ENCODE measurements around the gene GABPB2.

The GABPB2 gene

DNA sequence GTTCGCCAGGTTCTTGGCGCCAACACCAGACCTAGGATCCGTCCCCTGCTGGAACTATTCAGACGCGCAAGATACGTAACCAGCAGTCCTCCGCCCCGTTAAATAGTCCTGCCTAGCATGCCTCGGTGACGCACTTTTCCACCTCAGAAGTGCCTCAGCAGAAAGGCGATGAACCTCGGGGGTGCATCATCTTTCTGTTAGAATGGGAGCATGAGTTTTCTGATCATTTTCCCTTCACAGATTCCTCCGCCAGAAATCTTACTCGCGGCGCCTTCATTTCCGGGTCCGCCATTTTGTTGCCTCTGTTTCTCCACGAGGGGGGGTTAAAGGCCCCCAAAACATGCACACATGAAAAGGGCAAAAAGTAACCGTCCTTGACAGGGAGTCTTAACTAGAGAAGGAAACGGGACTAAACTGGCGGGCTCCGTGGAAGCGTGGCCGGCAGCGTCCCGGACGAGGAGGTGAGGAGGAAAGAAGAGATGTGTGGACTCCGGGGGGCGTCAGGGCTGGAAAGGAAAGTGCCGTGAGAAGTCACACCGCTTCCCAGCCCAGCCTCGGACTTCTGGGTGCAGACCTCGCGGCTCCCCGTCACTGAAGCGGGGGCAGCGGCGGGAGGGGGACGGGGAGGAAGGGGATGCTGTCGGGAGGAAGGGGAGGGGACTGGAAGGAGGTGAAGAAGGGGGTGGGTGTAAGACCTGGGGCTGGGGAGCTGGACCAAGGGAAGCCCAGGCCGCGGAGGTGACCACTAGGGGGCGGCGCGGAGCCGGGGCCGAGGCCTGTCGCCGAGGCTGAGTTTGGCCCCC lies at the start of gene GABPB2:
TSS of gene GABPB2 (plus strand) at position 288 of the 803 bp plus-strand sequence. CDS start 17,429 bp downstream, outside the sequence.
- TF ChIP-seq POLR2A (IDR thresholded peaks at IDR 0.05; ENCODE audit: low read length) (peak; percentile 93), GATA1 (IDR thresholded peaks at IDR 0.05; ENCODE audit: low read depth, low read length) (no peak)
- DNase-seq: peak; percentile 97

DNA sequence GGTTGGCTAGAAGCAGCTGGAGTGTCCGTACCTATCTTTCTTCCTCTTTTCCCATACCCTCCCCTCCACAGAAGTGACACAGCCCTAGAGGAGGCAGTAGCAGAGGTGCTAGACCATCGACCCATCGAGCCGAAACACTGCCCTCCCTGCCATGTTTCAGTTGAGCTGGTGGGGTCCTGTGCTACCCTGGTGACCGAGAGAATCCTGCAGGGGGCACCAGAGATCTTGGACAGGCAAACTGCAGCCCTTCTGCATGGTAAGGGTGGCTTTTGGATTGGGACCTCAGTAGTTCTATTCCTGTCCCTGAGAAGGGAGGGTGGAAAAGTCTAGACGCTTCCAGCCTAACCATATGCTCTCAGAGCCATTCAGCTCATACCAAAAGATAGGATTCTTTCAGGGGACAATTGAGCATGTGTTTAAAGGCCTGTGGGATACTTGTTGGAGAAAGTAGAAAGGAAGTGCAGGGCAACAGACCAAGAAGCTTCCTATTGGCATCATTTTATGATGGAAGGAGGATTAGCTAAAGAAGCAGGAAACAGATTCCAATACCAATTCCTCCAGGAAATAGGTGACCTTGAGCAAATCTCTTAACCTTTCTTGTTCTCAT lies 45.9 kb upstream of the GABPB2 start:
- peak; percentile 82 to 88 for DNase-seq
- TF ChIP-seq GATA1 (IDR thresholded peaks at IDR 0.05; ENCODE audit: low read depth, low read length) (no peak), POLR2A (IDR thresholded peaks at IDR 0.05; ENCODE audit: low read length) (no peak)

DNA sequence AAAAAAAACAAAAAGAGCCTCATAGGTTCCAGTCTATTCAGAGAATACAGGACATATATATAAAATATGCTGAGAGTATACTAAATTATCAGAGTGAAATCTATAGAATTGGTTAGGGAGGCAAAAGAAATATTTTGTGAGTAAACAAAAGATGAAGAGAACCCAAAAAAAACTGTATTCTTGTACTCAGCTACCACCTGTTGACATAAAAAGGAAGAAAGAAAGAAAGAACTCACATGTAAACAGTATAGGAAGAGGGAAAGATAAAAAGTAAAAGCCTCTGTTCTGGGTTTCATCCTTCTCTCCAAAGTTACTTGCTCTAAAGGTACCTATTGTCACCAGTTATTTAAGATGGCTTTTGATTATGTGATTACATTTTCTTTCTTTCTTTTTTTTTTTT lies 44.1 kb upstream of the GABPB2 start:
- no peak for TF ChIP-seq POLR2A (IDR thresholded peaks at IDR 0.05; ENCODE audit: low read length)
- TF ChIP-seq GATA1 (IDR thresholded peaks at IDR 0.05; ENCODE audit: low read depth, low read length): no peak
- no peak for DNase-seq

DNA sequence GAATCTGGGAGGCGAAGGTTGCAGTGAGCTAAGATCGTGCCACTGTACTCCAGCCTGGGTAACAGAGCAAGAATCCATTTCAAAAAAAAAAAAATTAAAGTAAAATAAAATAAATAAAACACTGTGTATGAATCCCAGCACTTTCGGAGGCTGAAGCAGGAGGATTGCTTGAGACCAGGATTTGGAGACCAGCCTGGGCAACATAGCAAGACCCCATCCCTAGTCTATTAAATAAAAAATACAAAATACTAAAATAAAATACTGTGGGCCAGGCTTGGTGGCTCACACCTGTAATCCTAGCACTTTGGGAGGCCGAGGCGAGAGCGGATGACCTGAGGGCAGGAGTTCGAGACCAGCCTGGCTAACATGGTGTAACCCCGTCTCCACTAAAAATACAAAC lies 38.4 kb upstream of the GABPB2 start:
- DNase-seq: no peak
- TF ChIP-seq GATA1 (IDR thresholded peaks at IDR 0.05; ENCODE audit: low read depth, low read length): no peak
- no peak for TF ChIP-seq POLR2A (IDR thresholded peaks at IDR 0.05; ENCODE audit: low read length)

DNA sequence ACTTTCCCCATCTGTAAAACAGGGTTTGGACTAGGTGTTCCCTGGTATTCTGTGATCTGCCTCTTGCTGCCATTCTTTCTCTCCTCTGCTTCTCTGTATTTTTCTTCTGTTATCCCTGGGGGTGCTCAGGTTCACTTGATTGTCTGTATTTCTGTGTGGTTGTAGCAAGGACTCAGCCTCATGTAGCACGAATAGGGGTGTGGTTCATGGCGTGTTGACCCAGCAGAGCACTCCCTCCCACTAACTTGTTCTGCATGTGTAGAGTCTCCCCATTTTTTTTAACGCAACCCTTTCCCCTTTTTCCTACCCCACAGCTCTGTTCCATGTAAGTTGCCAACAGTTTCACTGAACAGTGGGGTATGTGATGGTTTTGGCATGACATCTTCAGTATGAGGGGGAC lies 35.4 kb upstream of the GABPB2 start:
- DNase-seq: no peak
- TF ChIP-seq GATA1 (IDR thresholded peaks at IDR 0.05; ENCODE audit: low read depth, low read length): no peak
- TF ChIP-seq POLR2A (IDR thresholded peaks at IDR 0.05; ENCODE audit: low read length): no peak

DNA sequence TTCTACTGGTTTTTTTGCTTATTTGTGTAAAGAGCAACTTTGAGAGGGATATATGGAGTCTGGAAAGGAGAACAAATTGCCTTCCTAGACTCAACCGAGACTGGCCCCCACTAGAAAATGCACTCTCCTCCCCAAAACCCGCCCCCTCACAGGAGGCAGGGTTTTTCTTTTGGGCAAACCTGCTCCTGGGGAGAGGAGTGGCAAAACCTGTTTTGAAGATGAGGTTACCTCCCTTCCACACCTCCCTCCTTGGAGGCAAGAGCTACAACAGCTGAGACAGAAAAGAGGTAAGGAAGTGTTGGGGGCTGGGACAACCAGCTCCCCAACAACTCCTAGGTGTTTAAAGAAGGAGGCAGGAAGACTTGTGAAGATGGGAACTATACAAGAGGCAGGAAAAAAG lies 34.2 kb upstream of the GABPB2 start, which contains the start of gene BNIPL:
TSS of gene BNIPL (plus strand) at position 231 of the 400 bp plus-strand sequence. CDS start at position 371, 140 bp downstream.
- no peak for DNase-seq
- no peak for TF ChIP-seq GATA1 (IDR thresholded peaks at IDR 0.05; ENCODE audit: low read depth, low read length)
- TF ChIP-seq POLR2A (IDR thresholded peaks at IDR 0.05; ENCODE audit: low read length): no peak

DNA sequence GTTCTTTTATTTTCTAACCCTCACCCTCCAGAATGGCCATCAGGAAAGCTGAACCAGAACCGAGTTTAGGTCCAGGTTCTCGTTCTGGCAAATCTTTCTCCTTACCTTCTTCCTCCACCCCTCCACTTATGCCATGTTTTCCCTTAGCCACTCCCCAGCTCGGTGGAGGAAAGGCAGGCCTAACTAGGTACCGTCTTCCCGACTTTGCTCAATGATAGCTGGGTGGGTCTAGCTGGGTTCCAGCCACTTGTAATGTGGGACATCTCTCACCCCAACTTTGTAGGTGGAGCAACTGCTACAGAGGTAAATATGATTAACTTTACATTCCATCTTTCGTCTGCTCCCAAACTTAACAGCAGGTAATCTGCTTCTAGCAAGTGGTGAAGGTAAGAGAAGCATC lies 33.5 kb upstream of the GABPB2 start:
- no peak for DNase-seq
- no peak for TF ChIP-seq POLR2A (IDR thresholded peaks at IDR 0.05; ENCODE audit: low read length)

DNA sequence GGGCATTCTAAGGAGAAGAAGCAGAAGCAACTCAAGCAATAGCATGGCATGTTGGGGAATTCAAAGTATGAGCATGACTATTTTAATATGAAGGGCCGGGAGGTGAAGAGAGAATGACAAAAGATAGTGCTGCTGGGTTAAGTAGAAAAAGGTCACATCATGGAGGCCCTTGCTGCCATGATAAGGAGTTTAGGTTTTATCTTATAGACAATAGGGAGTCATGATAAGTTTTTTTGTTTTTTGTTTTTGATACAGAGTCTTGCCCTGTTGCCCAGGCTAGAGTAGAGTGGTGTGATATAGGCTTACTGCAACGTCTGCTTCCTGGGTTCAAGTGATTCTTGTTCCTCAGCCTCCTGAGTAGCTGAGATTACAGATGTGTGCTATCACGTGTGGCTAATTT lies 31.0 kb upstream of the GABPB2 start:
- peak; percentile 22 to 76 for DNase-seq
- no peak for TF ChIP-seq GATA1 (IDR thresholded peaks at IDR 0.05; ENCODE audit: low read depth, low read length)
- TF ChIP-seq POLR2A (IDR thresholded peaks at IDR 0.05; ENCODE audit: low read length): no peak

DNA sequence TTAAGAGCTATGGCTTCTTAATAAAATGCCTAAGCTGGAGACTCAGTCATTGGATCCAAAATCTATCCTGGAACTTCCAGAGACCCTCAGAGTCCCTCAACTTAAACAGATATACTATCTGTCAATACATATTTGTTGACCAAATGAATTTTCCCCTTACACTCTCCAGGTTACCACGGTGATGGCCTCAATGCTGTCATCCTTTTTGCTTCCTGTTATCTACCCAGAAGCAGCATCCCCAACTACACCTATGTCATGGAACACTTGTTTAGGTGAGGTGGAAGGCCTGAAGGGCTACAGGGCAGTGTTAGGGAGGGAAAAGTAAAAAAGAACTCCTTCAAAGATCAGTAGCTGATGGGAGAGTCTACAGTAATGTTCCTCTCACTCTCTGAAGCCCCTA lies 27.4 kb upstream of the GABPB2 start:
- no peak for DNase-seq
- no peak for TF ChIP-seq POLR2A (IDR thresholded peaks at IDR 0.05; ENCODE audit: low read length)
- TF ChIP-seq GATA1 (IDR thresholded peaks at IDR 0.05; ENCODE audit: low read depth, low read length): no peak

DNA sequence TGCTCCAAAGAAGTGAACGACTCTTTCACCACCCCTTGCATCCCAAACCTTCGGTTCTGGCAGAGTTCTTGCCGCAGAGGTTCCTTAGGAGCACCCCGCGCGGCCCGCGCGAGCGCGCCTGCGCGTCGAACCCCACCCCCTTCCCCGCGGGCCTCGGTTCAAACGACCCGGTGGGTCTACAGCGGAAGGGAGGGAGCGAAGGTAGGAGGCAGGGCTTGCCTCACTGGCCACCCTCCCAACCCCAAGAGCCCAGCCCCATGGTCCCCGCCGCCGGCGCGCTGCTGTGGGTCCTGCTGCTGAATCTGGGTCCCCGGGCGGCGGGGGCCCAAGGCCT lies 23.0 kb upstream of the GABPB2 start, which contains the start of gene C1orf56:
TSS of gene C1orf56 (plus strand) at position 161 of the 334 bp plus-strand sequence. CDS start at position 258, 97 bp downstream.
- TF ChIP-seq POLR2A (IDR thresholded peaks at IDR 0.05; ENCODE audit: low read length): peak; percentile 41
- no peak for TF ChIP-seq GATA1 (IDR thresholded peaks at IDR 0.05; ENCODE audit: low read depth, low read length)
- DNase-seq: peak; percentile 70 to 72

DNA sequence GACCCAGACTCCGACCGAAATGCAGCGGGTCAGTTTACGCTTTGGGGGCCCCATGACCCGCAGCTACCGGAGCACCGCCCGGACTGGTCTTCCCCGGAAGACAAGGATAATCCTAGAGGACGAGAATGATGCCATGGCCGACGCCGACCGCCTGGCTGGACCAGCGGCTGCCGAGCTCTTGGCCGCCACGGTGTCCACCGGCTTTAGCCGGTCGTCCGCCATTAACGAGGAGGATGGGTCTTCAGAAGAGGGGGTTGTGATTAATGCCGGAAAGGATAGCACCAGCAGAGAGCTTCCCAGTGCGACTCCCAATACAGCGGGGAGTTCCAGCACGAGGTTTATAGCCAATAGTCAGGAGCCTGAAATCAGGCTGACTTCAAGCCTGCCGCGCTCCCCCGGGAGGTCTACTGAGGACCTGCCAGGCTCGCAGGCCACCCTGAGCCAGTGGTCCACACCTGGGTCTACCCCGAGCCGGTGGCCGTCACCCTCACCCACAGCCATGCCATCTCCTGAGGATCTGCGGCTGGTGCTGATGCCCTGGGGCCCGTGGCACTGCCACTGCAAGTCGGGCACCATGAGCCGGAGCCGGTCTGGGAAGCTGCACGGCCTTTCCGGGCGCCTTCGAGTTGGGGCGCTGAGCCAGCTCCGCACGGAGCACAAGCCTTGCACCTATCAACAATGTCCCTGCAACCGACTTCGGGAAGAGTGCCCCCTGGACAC lies 22.5 kb upstream of the GABPB2 start:
- TF ChIP-seq POLR2A (IDR thresholded peaks at IDR 0.05; ENCODE audit: low read length): peak; percentile 30
- no peak for TF ChIP-seq GATA1 (IDR thresholded peaks at IDR 0.05; ENCODE audit: low read depth, low read length)
- DNase-seq: peak; percentile 82 to 84

DNA sequence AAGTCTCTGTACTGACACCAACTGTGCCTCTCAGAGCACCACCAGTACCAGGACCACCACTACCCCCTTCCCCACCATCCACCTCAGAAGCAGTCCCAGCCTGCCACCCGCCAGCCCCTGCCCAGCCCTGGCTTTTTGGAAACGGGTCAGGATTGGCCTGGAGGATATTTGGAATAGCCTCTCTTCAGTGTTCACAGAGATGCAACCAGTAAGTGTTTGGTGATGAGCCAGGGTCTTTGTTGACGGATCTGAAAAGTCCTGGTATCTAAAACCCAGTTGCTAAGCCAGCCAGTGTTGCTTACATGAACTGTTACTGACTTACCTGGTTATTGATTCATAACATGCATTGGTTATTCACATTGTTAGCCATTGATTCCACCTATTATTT lies 21.9 kb upstream of the GABPB2 start:
- no peak for DNase-seq
- TF ChIP-seq POLR2A (IDR thresholded peaks at IDR 0.05; ENCODE audit: low read length) (no peak), GATA1 (IDR thresholded peaks at IDR 0.05; ENCODE audit: low read depth, low read length) (no peak)

DNA sequence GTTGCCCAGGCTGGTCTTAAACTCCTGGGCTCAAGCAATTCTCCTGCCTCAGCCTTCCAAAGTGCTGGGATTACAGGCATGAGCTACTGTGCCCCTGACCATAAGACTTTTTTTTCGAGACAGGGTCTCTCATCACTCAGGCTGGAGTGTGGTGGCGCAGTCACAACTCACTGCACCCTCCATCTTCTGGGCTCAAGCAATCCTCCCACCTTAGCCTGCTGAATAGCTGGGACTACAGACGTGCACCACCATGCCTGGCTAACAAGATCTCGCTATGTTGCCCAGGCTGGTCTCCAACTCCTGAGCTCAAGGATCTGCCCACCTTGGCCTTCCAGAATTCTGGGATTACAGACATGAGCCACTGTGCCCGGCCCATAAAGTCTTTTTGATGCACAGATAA lies 21.1 kb upstream of the GABPB2 start:
- TF ChIP-seq GATA1 (IDR thresholded peaks at IDR 0.05; ENCODE audit: low read depth, low read length) (no peak), POLR2A (IDR thresholded peaks at IDR 0.05; ENCODE audit: low read length) (peak; percentile 28)
- DNase-seq: no peak

DNA sequence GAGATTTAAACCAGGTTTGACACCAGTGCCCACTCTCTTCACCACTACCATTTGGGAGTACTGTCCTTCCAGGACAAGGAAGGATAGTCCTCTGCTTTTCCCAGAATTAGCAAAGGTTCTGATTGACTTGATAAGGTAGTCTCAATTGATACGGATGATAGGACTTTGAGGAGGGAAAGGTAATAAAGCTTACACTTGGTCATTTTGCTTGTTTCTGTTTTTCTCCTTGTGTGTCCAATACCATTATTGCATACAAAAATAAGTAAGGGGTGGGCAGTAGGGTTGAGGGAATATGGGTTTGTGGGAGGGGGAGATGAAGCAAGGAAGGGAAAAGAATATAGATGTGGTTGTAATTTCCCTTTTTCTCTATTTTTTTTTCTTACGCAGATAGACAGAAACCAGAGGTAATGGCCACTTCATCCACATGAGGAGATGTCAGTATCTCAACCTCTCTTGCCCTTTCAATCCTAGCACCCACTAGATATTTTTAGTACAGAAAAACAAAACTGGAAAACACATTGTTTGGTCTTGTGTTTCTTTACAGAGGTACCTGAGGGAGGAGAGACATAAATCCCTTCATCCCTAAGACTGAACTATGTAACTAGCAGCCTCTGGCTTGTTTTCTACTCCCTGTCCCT lies 20.4 kb upstream of the GABPB2 start:
- DNase-seq: no peak
- TF ChIP-seq GATA1 (IDR thresholded peaks at IDR 0.05; ENCODE audit: low read depth, low read length): no peak
- peak; percentile 33 for TF ChIP-seq POLR2A (IDR thresholded peaks at IDR 0.05; ENCODE audit: low read length)
